Measurements from ENCODE around the gene HSPA1A.

Gene HSPA1A

GRCh38 chr6:31834367-31835250, 19.3 kb downstream of the HSPA1A start (continued):
- TF ChIP-seq REST (tag by site-specific recombination; IDR thresholded peaks at IDR 0.05) (peak; percentile 43; the same call in 1 of the 2 replicates), KLF9 (tag by site-specific recombination; IDR thresholded peaks at IDR 0.05; ENCODE audit: low read depth) (peak; percentile 56; the same call in 1 of the 2 replicates), ZNF560 (tag by site-specific recombination; IDR thresholded peaks at IDR 0.05; ENCODE audit: borderline replicate concordance) (no peak), ZNF24 (tag by site-specific recombination; IDR thresholded peaks at IDR 0.05) (peak; percentile 94), ZNF416 (tag by site-specific recombination; IDR thresholded peaks at IDR 0.05) (no peak), ZNF488 (tag by site-specific recombination; IDR thresholded peaks at IDR 0.05) (no peak), ZNF513 (tag by site-specific recombination; IDR thresholded peaks at IDR 0.05) (0 out of 2 replicates have a peak, but pooled peaks have one; percentile 13), ZNF664 (tag by site-specific recombination; IDR thresholded peaks at IDR 0.05) (0 out of 2 replicates have a peak, but pooled peaks have one; percentile 17), ZSCAN23 (tag by site-specific recombination; IDR thresholded peaks at IDR 0.05) (no peak), ZNF549 (tag by site-specific recombination; IDR thresholded peaks at IDR 0.05) (no peak), ZNF133 (tag by site-specific recombination; IDR thresholded peaks at IDR 0.05) (no peak), MZF1 (tag by site-specific recombination; IDR thresholded peaks at IDR 0.05; ENCODE audit: borderline replicate concordance) (peak; percentile 72; the same call in 1 of the 2 replicates), ZNF341 (tag by site-specific recombination; IDR thresholded peaks at IDR 0.05; ENCODE audit: low read depth) (no peak), ZBTB48 (tag by site-specific recombination; IDR thresholded peaks at IDR 0.05) (peak; percentile 87), ZNF692 (tag by site-specific recombination; IDR thresholded peaks at IDR 0.05) (peak; percentile 64; the same call in 1 of the 2 replicates), ZNF558 (tag by site-specific recombination; IDR thresholded peaks at IDR 0.05) (no peak), GFI1B (tag by site-specific recombination; IDR thresholded peaks at IDR 0.05) (no peak; the same call in 1 of the 2 replicates), ZSCAN30 (tag by site-specific recombination; IDR thresholded peaks at IDR 0.05) (peak; percentile 79; the same call in 1 of the 2 replicates), HOXC10 (CRISPR knock-in tag; IDR thresholded peaks at IDR 0.05) (no peak), ZNF311 (tag by site-specific recombination; IDR thresholded peaks at IDR 0.05; ENCODE audit: borderline replicate concordance) (no peak), ZFP69B (tag by site-specific recombination; IDR thresholded peaks at IDR 0.05) (peak; percentile 80), ZBTB6 (tag by site-specific recombination; IDR thresholded peaks at IDR 0.05) (no peak; the same call in 1 of the 2 replicates), GLIS1 (tag by site-specific recombination; IDR thresholded peaks at IDR 0.05) (no peak; the same call in 1 of the 2 replicates), IKZF3 (tag by site-specific recombination; IDR thresholded peaks at IDR 0.05) (peak; percentile 98), ZNF596 (tag by site-specific recombination; IDR thresholded peaks at IDR 0.05) (no peak), ZNF639 (tag by site-specific recombination; IDR thresholded peaks at IDR 0.05) (peak; percentile 81), KLF8 (tag by site-specific recombination; IDR thresholded peaks at IDR 0.05) (peak; percentile 69), BCL11B (tag by site-specific recombination; IDR thresholded peaks at IDR 0.05; ENCODE audit: low read depth) (peak; percentile 93), ZXDB (tag by site-specific recombination; IDR thresholded peaks at IDR 0.05) (peak; percentile 63), SP2 (tag by site-specific recombination; IDR thresholded peaks at IDR 0.05) (peak; percentile 22)

Measured in HEK293 (cell line).